Colonic mucosa (tissue), 4 donors: ENCODE measurements around the gene CCDC9B. TPM values are rescaled to one million over a fixed set of nuclear protein-coding genes. Genes with fewer than 3 reads are reported as not detected.

Experiments
- DNase-seq: peaks from one replicate; pipeline ENCODE4 v3.0.0-alpha.2; 2020
- H3K27ac ChIP-seq: fragments of 200-600 bp; one replicate; pipeline ENCODE4 v1.8.0; 2021
- H3K27me3 ChIP-seq: fragments of 200-600 bp; one replicate; pipeline ENCODE4 v1.8.0; 2021
- H3K36me3 ChIP-seq: fragments of 200-600 bp; one replicate; pipeline ENCODE4 v1.8.0; 2021
- H3K4me1 ChIP-seq: fragments of 200-600 bp; one replicate; pipeline ENCODE4 v1.8.0; 2021; ENCODE audit warnings: mild to moderate bottlenecking
- H3K4me3 ChIP-seq: fragments of 200-600 bp; one replicate; pipeline ENCODE4 v1.8.0; 2021
- H3K9ac ChIP-seq, 2 donors: one replicate each; pipeline ENCODE4 v1.7.0; 2013; ENCODE audit warnings: control low read depth in 2 of 2, low read depth in 2 of 2, low read length in 2 of 2
- H3K9me3 ChIP-seq: fragments of 200-600 bp; one replicate; pipeline ENCODE4 v1.8.0; 2021
- CTCF ChIP-seq: fragments of 200-600 bp; IDR thresholded peaks from one replicate; pipeline ENCODE4 v1.8.0; 2022; ENCODE audit warnings: antibody characterized with exemption, mild to moderate bottlenecking
- intact Hi-C: fragments of 100-400 bp; cut with DNase I; formaldehyde crosslinking; loops from one replicate; pipeline ENCODE4 v1.14.1; 2022
- total RNA-seq, 2 donors: library from RNA; stranded (reverse); fragmentation: NEBNext Ultra II Directional in 1 of 2; extraction: Animal tissue kit (Norgen Biotek cat#: 25700) in 1 of 2; gene quantifications; one replicate each; pipeline ENCODE4 v1.2.1, GENCODE V29; 2021
- donor health status: healthy.
- donor health status: DM: no; HTN: no; CAD: no.
- donor health status: DM: no; HTN: no; CAD: no.

The CCDC9B gene
- total RNA-seq, 2 donors from 2014 or later, result 13.1 to 28.7 TPM

GRCh38 chr15:40358471-40359353, 18.0 kb upstream of the CCDC9B start:
- H3K9ac ChIP-seq, result no peak overlapping the region
- TF ChIP-seq CTCF, result no peak
- no peaks in the 10 kb centered on the region for H3K9me3 ChIP-seq
- H3K4me3 ChIP-seq, result peak overlapping the region; percentile 38
- H3K27ac ChIP-seq, result no peak overlapping the region
- peak; percentile 66 for DNase-seq
- H3K27me3 ChIP-seq, result no peaks in the 10 kb centered on the region
- intact Hi-C loops, result no loop called here
- peaks cover 9% of the 10 kb centered on the region for H3K4me1 ChIP-seq
- H3K36me3 ChIP-seq, result no peaks in the 10 kb centered on the region

GRCh38 chr15:40357723-40358470, 17.2 kb upstream of the CCDC9B start, which contains the start of gene DISP2:
Gene DISP2 (plus strand): TSS chr15:40358219. CDS start chr15:40358322, 103 bp downstream.
- intact Hi-C loops, result no loop called here
- peak within 1 kb of the TSS; percentile 33 to 51 for H3K9ac ChIP-seq
- H3K27me3 ChIP-seq, result no peaks in the 10 kb centered on the region
- TF ChIP-seq CTCF, result no peak
- H3K4me3 ChIP-seq, result peak within 1 kb of the TSS; percentile 38
- DNase-seq, result peak; percentile 86
- H3K4me1 ChIP-seq, result peaks cover 9% of the 10 kb centered on the region
- peak within 1 kb of the TSS; percentile 34 for H3K27ac ChIP-seq
- H3K36me3 ChIP-seq, result no peaks in the 10 kb centered on the region
- no peaks in the 10 kb centered on the region for H3K9me3 ChIP-seq

- intact Hi-C loops, result no loop called here
- H3K27me3 ChIP-seq, result no peaks in the 10 kb centered on the region
- no peaks in the 10 kb centered on the region for H3K36me3 ChIP-seq
- H3K27ac ChIP-seq, result peak overlapping the region; percentile 28
- H3K4me3 ChIP-seq, result no peak overlapping the region
- TF ChIP-seq CTCF, result no peak
- no peak for DNase-seq
- H3K9me3 ChIP-seq, result no peaks in the 10 kb centered on the region
- H3K9ac ChIP-seq, result peak overlapping the region in 1 of 2 donors; percentile 1
- H3K4me1 ChIP-seq, result peaks cover 9% of the 10 kb centered on the region
Measured at GRCh38 chr15:40357246-40357645, 16.5 kb upstream of the CCDC9B start.

GRCh38 chr15:40355976-40356585, 15.3 kb upstream of the CCDC9B start:
- no peak for TF ChIP-seq CTCF
- DNase-seq, result no peak
- H3K4me3 ChIP-seq, result no peak overlapping the region
- no peak overlapping the region for H3K27ac ChIP-seq
- no peaks in the 10 kb centered on the region for H3K27me3 ChIP-seq
- intact Hi-C loops, result no loop called here
- H3K36me3 ChIP-seq, result no peaks in the 10 kb centered on the region
- H3K9ac ChIP-seq, result peak overlapping the region in 1 of 2 donors; percentile 1
- H3K9me3 ChIP-seq, result no peaks in the 10 kb centered on the region
- H3K4me1 ChIP-seq, result peaks cover 9% of the 10 kb centered on the region

- Histone ChIP-seq H3K4me3 (no peak overlapping the region), H3K36me3 (no peaks in the 10 kb centered on the region), H3K4me1 (peaks cover 15% of the 10 kb centered on the region), H3K27ac (peak overlapping the region; percentile 98), H3K9me3 (no peaks in the 10 kb centered on the region), H3K27me3 (no peaks in the 10 kb centered on the region), H3K9ac (peak overlapping the region in 1 of 2 donors; percentile 94)
- no peak for TF ChIP-seq CTCF
- no peak for DNase-seq
- intact Hi-C loops, result no loop called here
Measured at GRCh38 chr15:40354408-40355171, 13.9 kb upstream of the CCDC9B start.
